GM19035 (cell line): ENCODE data around the gene IGSF21.
"Not testable (repeated sequence)": the region's sequence is repeated elsewhere in the genome, so short reads cannot be mapped to it uniquely, and the experiment has no call there.

Experiments used
- ATAC-seq: cut with Tn5 transposase; IDR thresholded peaks from one replicate; pipeline ENCODE4 v1.9.1; 2021; ENCODE audit not compliant: unreplicated experiment

Gene IGSF21

GRCh38 chr1:18415448-18416027 is 307.9 kb downstream of the IGSF21 start:
- ATAC-seq, result no peak

- ATAC-seq, result not testable (repeated sequence)
Measured at GRCh38 chr1:18416126-18416525, 308.5 kb downstream of the IGSF21 start.

- no peak for ATAC-seq
Measured at GRCh38 chr1:18417316-18418269, 310.0 kb downstream of the IGSF21 start.

GRCh38 chr1:18419113-18419844 is 311.7 kb downstream of the IGSF21 start:
- no peak for ATAC-seq

GRCh38 chr1:18419845-18420184 is 312.2 kb downstream of the IGSF21 start:
- no peak for ATAC-seq

GRCh38 chr1:18422076-18422777 is 314.6 kb downstream of the IGSF21 start:
- ATAC-seq, result no peak

- ATAC-seq, result no peak
Measured at GRCh38 chr1:18422954-18423353, 315.4 kb downstream of the IGSF21 start.

GRCh38 chr1:18426580-18426979 is 319.0 kb downstream of the IGSF21 start:
- no peak for ATAC-seq
